Ishikawa (cell line): ENCODE results near the gene RSU1.

Experiments used
- CEBPB ChIP-seq: IDR thresholded peaks from 2 replicates; pipeline ENCODE4 v1.6.1; 2012
- CREB1 ChIP-seq: IDR thresholded peaks from 2 replicates; pipeline ENCODE4 v1.6.1; 2012; ENCODE audit warnings: low read depth
- EGR1 ChIP-seq: IDR thresholded peaks from 2 replicates; pipeline ENCODE4 v1.6.1; 2012
- EP300 ChIP-seq: IDR thresholded peaks from 2 replicates; pipeline ENCODE4 v1.6.1; 2012; ENCODE audit warnings: borderline replicate concordance
- FOXM1 ChIP-seq: IDR thresholded peaks from 2 replicates; pipeline ENCODE4 v1.6.1; 2012; ENCODE audit warnings: low read depth, borderline replicate concordance
- NFIC ChIP-seq: IDR thresholded peaks from 2 replicates; pipeline ENCODE4 v1.6.1; 2012
- RAD21 ChIP-seq: IDR thresholded peaks from 2 replicates; pipeline ENCODE4 v1.6.1; 2012; ENCODE audit warnings: low read depth
- TAF1 ChIP-seq: IDR thresholded peaks from 2 replicates; pipeline ENCODE4 v1.6.1; 2012; ENCODE audit warnings: low read depth, mild to moderate bottlenecking
- TCF12 ChIP-seq: IDR thresholded peaks from 2 replicates; pipeline ENCODE4 v1.6.1; 2012; ENCODE audit warnings: low read depth
- TEAD4 ChIP-seq: IDR thresholded peaks from 2 replicates; pipeline ENCODE4 v1.6.1; 2012
- YY1 ChIP-seq: IDR thresholded peaks from 2 replicates; pipeline ENCODE4 v1.6.1; 2012; ENCODE audit warnings: low read depth
- ZBTB7A ChIP-seq: IDR thresholded peaks from 2 replicates; pipeline ENCODE4 v1.6.1; 2012; ENCODE audit warnings: low read depth
- TF ChIP-seq, protein P1 (sequence below): IDR thresholded peaks from 2 replicates; pipeline ENCODE4 v1.6.1; 2012
- TF ChIP-seq, protein P2 (sequence below): IDR thresholded peaks from 2 replicates; pipeline ENCODE4 v1.6.1; 2012; ENCODE audit warnings: low read depth, mild to moderate bottlenecking
- TF ChIP-seq, protein P3 (sequence below): IDR thresholded peaks from 2 replicates; pipeline ENCODE4 v1.6.1; 2012

The RSU1 gene

DNA sequence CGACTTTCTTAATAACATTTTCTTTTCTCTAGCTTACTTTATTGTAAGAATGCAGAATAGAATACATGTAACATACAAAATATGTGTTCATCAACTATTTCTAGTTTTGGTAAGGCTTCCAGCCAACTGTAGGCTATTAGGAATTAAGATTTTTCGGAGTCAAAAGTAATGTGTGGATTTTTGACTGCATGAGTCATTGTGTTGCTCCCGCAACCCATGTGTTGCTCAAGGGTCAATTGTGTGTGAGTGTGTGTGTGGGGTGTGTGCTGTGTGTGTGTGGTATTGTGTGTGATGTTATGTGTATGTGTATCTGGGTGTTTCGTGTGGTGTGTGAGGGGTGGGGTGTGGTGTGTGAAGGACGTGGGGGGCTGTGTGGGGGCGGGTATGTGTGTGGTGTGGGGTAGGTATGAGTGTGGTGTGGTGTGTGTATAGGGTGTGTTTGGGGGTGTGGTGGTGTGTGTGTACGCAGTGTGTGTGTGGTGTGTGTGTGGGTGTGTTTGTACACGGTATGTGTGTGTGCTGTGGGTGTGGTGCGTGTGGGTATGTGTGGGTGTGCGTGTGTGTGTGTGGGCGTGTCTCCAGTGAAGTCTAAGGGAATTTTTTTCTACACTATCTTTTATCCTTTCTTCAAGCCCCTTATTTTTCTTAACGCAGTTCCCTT lies 60.5 kb downstream of the RSU1 start:
- TF ChIP-seq EP300 (no peak), FOXM1 (no peak), TEAD4 (no peak), TAF1 (no peak), RAD21 (no peak), CREB1 (no peak), NFIC (no peak), CEBPB (no peak), YY1 (no peak), EGR1 (no peak), ZBTB7A (no peak), TCF12 (no peak)
- TF ChIP-seq, protein P1, sequence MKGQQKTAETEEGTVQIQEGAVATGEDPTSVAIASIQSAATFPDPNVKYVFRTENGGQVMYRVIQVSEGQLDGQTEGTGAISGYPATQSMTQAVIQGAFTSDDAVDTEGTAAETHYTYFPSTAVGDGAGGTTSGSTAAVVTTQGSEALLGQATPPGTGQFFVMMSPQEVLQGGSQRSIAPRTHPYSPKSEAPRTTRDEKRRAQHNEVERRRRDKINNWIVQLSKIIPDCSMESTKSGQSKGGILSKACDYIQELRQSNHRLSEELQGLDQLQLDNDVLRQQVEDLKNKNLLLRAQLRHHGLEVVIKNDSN, result no peak
- TF ChIP-seq, protein P2, sequence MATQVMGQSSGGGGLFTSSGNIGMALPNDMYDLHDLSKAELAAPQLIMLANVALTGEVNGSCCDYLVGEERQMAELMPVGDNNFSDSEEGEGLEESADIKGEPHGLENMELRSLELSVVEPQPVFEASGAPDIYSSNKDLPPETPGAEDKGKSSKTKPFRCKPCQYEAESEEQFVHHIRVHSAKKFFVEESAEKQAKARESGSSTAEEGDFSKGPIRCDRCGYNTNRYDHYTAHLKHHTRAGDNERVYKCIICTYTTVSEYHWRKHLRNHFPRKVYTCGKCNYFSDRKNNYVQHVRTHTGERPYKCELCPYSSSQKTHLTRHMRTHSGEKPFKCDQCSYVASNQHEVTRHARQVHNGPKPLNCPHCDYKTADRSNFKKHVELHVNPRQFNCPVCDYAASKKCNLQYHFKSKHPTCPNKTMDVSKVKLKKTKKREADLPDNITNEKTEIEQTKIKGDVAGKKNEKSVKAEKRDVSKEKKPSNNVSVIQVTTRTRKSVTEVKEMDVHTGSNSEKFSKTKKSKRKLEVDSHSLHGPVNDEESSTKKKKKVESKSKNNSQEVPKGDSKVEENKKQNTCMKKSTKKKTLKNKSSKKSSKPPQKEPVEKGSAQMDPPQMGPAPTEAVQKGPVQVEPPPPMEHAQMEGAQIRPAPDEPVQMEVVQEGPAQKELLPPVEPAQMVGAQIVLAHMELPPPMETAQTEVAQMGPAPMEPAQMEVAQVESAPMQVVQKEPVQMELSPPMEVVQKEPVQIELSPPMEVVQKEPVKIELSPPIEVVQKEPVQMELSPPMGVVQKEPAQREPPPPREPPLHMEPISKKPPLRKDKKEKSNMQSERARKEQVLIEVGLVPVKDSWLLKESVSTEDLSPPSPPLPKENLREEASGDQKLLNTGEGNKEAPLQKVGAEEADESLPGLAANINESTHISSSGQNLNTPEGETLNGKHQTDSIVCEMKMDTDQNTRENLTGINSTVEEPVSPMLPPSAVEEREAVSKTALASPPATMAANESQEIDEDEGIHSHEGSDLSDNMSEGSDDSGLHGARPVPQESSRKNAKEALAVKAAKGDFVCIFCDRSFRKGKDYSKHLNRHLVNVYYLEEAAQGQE, result no peak
- TF ChIP-seq, protein P3, sequence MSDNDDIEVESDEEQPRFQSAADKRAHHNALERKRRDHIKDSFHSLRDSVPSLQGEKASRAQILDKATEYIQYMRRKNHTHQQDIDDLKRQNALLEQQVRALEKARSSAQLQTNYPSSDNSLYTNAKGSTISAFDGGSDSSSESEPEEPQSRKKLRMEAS, result no peak

DNA sequence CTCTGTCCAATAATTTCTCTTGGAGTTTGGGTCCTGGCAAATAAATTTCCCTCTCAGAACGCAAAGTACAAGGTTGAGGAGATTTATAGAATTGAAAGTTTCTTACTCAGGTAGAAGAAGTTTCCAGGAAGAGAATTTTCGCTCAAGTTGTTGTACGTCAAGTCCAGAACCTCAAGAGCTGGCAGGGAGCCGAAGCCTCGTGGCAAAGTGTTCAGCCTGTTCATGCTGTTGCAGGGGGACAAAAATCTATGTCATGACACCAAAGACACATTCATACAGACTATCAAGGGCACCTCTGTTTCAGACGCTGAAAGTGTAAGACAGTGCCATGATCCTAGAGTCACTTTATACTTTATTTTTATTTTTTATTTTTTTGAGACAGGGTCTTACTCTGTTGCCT lies 62.5 kb downstream of the RSU1 start:
- TF ChIP-seq RAD21, result no peak
- TF ChIP-seq, protein P2, result no peak
- no peak for TF ChIP-seq CEBPB
- TF ChIP-seq ZBTB7A, result no peak

DNA sequence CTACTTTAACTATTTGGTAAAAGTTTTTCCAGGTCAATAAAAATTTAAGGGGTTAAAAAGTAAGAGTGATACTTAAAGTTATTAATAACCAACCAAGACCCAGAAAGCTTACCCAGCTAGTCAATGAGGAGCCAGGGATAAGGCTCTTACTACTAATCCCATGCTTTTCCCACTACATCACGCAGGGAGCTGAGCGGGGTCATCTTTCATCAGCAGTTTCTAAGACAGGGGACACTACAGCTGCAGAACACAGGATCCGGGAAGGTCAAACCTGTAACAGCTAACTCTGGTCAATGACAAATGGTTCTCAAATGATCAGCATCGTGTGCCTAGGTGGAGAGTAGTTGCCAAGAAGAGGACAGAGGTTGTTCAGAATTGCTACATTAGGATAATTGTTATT lies 65.1 kb downstream of the RSU1 start:
- TF ChIP-seq TEAD4, result no peak
- TF ChIP-seq, protein P1, result no peak
- no peak for TF ChIP-seq ZBTB7A
- no peak for TF ChIP-seq FOXM1
- no peak for TF ChIP-seq CEBPB
- TF ChIP-seq EGR1, result no peak
- TF ChIP-seq EP300, result no peak
- TF ChIP-seq CREB1, result no peak
- TF ChIP-seq TAF1, result no peak

DNA sequence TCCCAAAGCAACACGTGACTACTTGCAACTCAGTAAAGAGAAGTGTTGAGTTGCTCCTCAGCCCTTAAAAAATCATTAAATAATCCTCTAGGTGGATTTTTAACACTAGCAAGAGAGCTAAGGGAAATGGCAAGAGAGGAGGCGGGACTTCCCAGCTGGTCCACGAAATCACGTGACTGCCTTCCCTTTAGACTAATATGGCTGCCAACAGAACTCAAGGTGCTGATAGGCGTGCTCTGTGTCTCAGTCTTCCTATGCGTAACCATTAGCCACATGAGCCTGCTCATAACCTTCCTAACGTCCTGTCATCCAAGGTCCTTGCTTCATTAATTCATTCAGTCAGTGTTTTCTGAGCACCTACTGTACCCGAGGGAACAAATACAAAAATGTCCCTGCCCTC lies 66.0 kb downstream of the RSU1 start:
- TF ChIP-seq, protein P1, result no peak
- no peak for TF ChIP-seq RAD21
- no peak for TF ChIP-seq YY1
- TF ChIP-seq CREB1, result no peak
- TF ChIP-seq, protein P3, result no peak
- no peak for TF ChIP-seq NFIC
- TF ChIP-seq TEAD4, result no peak
- no peak for TF ChIP-seq CEBPB

DNA sequence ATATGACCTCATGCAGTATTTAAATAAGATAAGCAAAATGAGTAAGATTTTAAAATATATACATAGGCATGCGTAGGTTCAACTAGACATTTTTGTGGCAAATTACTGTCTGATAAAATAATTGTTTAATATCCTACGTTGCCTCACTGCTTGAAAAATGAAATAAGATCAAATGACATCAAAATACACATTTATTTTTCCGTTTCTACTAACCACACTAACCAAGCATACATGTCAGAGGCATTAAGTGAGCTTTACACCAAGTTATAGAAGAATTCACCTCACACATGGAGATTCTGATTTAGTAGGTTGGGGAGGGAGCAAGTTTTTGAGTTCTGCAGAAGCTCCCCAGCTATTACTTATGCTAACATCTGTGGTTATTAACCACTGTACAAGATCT lies 66.8 kb downstream of the RSU1 start:
- TF ChIP-seq, protein P2, result no peak
- no peak for TF ChIP-seq CREB1
- no peak for TF ChIP-seq NFIC
- no peak for TF ChIP-seq EP300
- no peak for TF ChIP-seq FOXM1
- TF ChIP-seq, protein P3, result no peak
- TF ChIP-seq, protein P1, result no peak
- no peak for TF ChIP-seq TEAD4
- TF ChIP-seq ZBTB7A, result no peak
- no peak for TF ChIP-seq CEBPB
- no peak for TF ChIP-seq RAD21
- no peak for TF ChIP-seq TCF12
- TF ChIP-seq TAF1, result no peak
